CD4-positive, alpha-beta T cell treated with Interferon gamma for 1 hour (primary cell): Measurements from ENCODE around the gene TMEM150C.

Experiments used
- DNase-seq: peaks from one replicate; pipeline ENCODE4 v3.0.0-alpha.2; 2020

The TMEM150C gene

GRCh38 chr4:82469791-82470345 is 91.9 kb downstream of the TMEM150C start:
- no peak for DNase-seq

GRCh38 chr4:82467471-82467870 is 94.3 kb downstream of the TMEM150C start:
- no peak for DNase-seq

DNA sequence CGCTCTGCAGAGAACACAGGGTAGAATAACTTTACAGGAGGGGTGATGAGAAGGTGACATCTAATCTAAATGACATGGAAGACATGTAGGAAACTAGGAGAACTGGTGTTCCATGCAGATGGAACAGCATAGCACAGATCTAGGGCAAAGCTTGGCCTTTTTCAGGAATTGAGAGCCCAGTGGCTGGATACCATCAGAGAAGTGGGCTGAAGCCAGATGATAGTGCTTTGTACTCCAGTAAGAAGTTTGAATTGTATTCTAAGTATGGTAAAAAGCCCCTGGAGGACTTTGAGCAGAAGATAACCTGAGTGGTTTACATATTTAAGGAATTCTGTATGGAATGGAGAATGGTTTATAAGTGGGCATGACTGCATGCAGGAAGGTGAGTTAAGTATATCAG is 98.6 kb downstream of the TMEM150C start:
- no peak for DNase-seq

GRCh38 chr4:82462415-82462831 is 99.4 kb downstream of the TMEM150C start:
- DNase-seq: peak; percentile 76

GRCh38 chr4:82461710-82462109 is 100.1 kb downstream of the TMEM150C start:
- no peak for DNase-seq

GRCh38 chr4:82458729-82459128 is 103.1 kb downstream of the TMEM150C start:
- no peak for DNase-seq

GRCh38 chr4:82457266-82457665 is 104.5 kb downstream of the TMEM150C start:
- no peak for DNase-seq

- no peak for DNase-seq
Measured at GRCh38 chr4:82452026-82452425, 109.8 kb downstream of the TMEM150C start.

DNA sequence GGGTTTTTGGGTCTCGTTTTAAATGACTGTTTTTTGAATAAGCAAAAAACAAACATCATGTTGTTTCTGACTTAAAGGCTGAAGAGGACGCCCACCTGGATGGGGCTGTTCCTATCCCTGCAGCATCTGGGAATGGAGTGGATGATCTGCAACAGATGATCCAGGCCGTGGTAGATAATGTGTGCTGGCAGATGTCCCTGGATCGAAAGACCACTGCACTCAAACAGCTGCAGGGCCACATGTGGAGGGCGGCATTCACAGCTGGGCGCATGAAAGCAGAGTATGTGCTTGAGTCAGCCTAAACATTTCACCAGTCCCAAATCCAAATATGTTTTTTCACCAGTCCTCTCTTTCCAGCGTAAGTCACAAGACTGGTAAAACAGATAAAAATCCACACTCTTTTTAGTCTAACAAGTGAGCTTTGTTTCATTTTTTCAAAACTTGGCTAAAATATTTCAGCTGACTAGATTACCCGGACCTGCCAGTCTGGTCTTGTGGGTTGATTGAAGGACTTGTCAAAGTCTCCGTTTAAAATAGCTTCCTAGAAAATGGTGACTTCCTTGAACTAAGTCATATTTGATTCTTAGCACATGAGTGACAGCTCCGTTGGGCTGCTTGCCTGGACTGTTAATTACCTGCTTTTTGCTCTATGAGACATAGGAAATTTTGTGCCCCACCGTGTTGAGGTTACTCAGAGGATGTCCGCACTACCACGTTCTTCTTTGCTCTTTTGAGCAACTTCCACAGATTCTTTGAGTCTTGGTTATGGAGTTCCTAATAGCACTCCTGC is 110.6 kb downstream of the TMEM150C start:
- no peak for DNase-seq

- no peak for DNase-seq
Measured at GRCh38 chr4:82447886-82448285, 113.9 kb downstream of the TMEM150C start.

GRCh38 chr4:82439088-82439487 is 122.7 kb downstream of the TMEM150C start:
- no peak for DNase-seq

GRCh38 chr4:82437285-82438005 is 124.3 kb downstream of the TMEM150C start:
- no peak for DNase-seq

GRCh38 chr4:82436780-82437179 is 125.0 kb downstream of the TMEM150C start:
- no peak for DNase-seq

- DNase-seq: no peak
Measured at GRCh38 chr4:82436130-82436529, 125.7 kb downstream of the TMEM150C start.

- no peak for DNase-seq
Measured at GRCh38 chr4:82434949-82435348, 126.8 kb downstream of the TMEM150C start.

GRCh38 chr4:82433791-82434190 is 128.0 kb downstream of the TMEM150C start:
- no peak for DNase-seq
